ENCODE measurements around the gene NTF3. TPM values are rescaled to one million over a fixed set of nuclear protein-coding genes. Genes with fewer than 3 reads are reported as not detected.
A peak's percentile ranks its signal among the peaks of the same experiment; 100 is the strongest.

NTF3 gene
- total RNA-seq (not detected), total RNA-seq (0 reads per million in 2 donors)

DNA sequence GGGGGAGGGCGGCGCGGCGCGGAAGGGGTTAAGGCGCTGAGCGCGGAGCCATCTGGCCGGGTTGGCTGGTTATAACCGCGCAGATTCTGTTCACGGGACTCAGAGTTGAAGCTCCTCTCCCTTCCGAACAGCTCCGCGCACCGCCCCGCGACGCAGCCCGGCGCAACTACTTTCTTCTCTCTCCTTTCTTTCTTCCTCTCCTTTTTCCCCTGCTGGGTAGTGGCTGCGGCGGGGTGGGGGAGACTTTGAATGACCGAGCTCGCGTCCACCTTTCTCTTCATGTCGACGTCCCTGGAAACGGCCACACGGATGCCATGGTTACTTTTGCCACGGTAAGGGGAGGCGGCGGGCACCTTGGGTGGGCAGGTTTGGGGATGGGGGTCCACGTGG lies at the start of gene NTF3:
Gene NTF3, plus strand, starts transcription at position 98 of the 390 bp plus-strand sequence. Its CDS starts 217 bp downstream, at position 315.
- no peaks in the 10 kb centered on the region for H3K9me3 ChIP-seq (ENCODE audit: control insufficient read depth, low read length, poor library complexity, severe bottlenecking)

DNA sequence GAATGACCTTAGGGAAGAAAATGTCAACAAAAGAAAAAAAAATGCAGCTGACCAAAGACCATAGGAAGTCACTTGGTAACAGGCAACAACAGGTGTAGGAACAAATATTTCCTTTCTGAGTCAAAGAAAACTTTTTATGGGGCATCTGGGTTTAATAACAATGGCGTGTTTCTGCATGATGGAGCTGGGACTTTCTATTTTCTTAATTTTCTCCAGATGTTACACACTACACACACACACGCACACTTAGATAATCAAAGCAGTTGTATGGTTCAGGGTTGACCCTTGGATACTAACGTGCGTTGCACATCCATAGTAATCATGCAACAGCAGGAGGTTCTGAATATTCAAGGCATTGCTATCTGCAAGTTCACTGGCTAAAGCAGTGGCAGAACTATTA lies 47.9 kb upstream of the NTF3 start:
- no peak for ATAC-seq
- Mint-ChIP-seq H3K4me1 (no peaks in the 10 kb centered on the region), H3K27me3 (peaks cover 4% of the 10 kb centered on the region), H3K4me3 (no peak overlapping the region), H3K27ac (no peak overlapping the region), H3K36me3 (ENCODE audit: low read depth) (no peaks in the 10 kb centered on the region)
- DNase-seq: no peak
- no peaks in the 10 kb centered on the region for H3K9me3 ChIP-seq (ENCODE audit: control insufficient read depth, low read length, poor library complexity, severe bottlenecking)

More for the DNA sequence above, at the start of gene NTF3:
- H3K4me1 Mint-ChIP-seq: peaks cover 2% of the 10 kb centered on the region
- peaks cover 42% of the 10 kb centered on the region for H3K27me3 Mint-ChIP-seq
- DNase-seq (no peak), ATAC-seq (no peak)
- H3K4me3 Mint-ChIP-seq: peak within 1 kb of the TSS; percentile 25
- H3K27ac Mint-ChIP-seq: no peak within 1 kb of the TSS
- peaks cover 2% of the 10 kb centered on the region for H3K36me3 Mint-ChIP-seq (ENCODE audit: low read depth)

DNA sequence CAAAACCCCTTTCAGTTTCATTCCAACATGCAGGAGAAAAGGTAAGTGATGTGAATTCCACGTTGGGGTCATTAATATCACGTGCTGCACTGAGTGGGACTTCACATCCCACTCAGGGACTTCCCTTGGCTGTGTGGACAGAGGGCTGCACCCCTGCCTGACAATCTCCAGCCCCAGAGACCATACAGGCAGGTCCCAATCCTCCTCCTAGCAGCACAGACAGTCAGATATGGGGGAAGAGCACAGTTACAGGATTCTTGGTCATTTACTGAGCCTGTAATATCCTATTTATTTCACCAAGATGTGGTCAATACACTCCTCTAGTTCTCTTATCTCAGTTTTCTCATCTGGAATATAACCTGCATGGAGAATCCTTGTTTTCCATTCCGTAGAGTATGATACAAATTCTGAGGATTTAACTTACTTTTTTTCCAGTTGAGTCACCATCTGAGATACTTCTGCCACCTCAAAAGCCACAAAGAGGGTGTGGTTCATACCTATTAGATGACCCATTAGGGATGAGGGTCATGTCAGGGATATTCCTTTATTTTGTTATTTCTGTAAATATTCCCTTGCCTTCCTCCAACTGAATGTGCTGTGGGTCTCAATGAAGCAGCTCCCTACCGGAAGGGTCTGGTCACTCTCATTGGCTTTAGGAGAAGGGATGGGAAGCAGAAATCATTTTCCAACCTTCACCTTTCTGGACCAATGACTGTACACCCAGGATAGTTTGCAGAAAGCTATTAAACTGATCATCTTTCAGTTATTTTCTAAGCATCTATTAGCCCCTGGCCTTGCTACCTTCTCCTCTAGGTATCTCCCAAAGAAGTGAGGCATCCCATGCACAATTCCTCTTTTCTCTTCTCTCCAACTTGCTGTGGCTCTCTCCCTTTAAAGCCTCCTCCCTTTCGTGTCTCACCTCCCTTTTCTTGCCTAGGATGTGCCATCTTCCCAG lies 43.0 kb upstream of the NTF3 start:
- DNase-seq: no peak
- H3K27me3 Mint-ChIP-seq: peaks cover 6% of the 10 kb centered on the region
- no peaks in the 10 kb centered on the region for H3K9me3 ChIP-seq (ENCODE audit: control insufficient read depth, low read length, poor library complexity, severe bottlenecking)
- H3K36me3 Mint-ChIP-seq (ENCODE audit: low read depth): peaks cover 4% of the 10 kb centered on the region
- no peak overlapping the region for H3K27ac Mint-ChIP-seq
- no peaks in the 10 kb centered on the region for H3K4me1 Mint-ChIP-seq
- ATAC-seq: no peak
- no peak overlapping the region for H3K4me3 Mint-ChIP-seq

DNA sequence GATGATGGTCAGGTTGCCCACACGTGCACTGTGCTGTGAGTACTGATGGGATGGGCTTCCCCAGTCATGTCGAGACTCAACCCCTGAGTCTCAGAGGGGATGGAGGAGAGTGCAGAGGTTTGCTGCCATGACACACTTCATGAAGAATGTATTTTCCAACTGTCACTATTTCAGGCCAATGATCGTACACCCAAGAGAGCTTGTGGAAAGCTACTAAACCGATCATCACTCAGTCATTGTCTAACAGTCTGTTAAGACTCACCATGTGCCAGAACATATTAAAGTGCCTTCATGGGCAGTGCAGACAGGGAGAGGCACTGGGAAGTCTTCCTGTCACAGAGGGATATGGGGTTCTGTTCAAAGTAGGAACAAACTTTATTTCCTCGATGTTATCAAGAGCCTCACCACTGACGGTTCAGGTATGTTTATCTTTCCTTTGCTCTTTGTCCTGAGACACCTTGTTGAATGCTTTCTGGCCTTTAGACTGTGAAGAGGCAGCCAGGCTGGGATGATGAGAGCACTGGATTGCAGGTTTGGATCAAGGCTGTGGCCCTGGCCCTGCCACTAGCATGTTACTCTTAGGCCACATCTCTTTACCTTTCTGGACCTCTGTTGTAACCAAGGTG lies 41.6 kb upstream of the NTF3 start:
- Mint-ChIP-seq H3K36me3 (ENCODE audit: low read depth) (peaks cover 4% of the 10 kb centered on the region), H3K27ac (no peak overlapping the region), H3K27me3 (peaks cover 6% of the 10 kb centered on the region), H3K4me3 (no peak overlapping the region), H3K4me1 (no peaks in the 10 kb centered on the region)
- DNase-seq: no peak
- ATAC-seq: no peak
- no peaks in the 10 kb centered on the region for H3K9me3 ChIP-seq (ENCODE audit: control insufficient read depth, low read length, poor library complexity, severe bottlenecking)

DNA sequence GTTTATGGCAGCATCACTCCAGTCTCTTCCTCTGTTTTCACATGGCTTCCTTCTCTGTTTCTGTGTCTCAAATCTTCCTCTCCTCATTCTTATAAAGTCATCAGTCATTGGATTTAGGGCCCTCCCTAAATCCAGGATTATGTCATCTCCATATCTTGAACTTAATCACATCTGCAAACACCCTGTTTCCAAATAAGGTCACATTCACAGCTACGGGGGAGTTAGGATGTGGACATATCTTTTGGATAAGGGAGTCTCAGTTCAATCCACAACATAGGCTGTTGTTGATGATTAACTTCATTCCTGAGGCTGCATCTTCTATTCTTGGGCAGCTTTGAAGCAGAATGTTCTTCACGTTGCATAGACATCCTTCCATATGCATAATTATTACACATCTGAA lies 40.3 kb upstream of the NTF3 start:
- no peak for ATAC-seq
- no peaks in the 10 kb centered on the region for H3K9me3 ChIP-seq (ENCODE audit: control insufficient read depth, low read length, poor library complexity, severe bottlenecking)
- no peak for DNase-seq
- Mint-ChIP-seq H3K27ac (no peak overlapping the region), H3K36me3 (ENCODE audit: low read depth) (peaks cover 4% of the 10 kb centered on the region), H3K4me1 (no peaks in the 10 kb centered on the region), H3K4me3 (no peak overlapping the region), H3K27me3 (peaks cover 6% of the 10 kb centered on the region)

DNA sequence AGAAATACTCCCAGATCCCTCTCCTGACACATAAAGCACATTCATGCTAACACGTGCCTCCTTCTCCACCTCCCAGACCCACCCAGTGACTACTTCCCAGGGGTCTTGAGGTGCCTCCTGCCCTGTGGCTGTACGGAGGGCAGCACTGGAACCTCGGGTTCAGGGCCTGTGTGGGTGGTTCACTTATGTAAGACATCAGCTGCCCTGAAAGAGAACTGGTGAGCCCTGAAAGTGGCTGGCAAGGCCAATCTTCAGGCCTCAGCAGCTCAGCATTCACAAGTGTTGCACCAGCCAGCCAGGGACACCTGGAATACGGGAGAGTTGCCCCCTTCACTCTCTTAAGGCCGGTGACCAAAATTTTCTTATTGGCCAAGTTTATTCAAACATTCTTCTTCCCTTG lies 38.9 kb upstream of the NTF3 start:
- H3K36me3 Mint-ChIP-seq (ENCODE audit: low read depth): peaks cover 4% of the 10 kb centered on the region
- no peaks in the 10 kb centered on the region for H3K9me3 ChIP-seq (ENCODE audit: control insufficient read depth, low read length, poor library complexity, severe bottlenecking)
- no peak overlapping the region for H3K4me3 Mint-ChIP-seq
- H3K4me1 Mint-ChIP-seq: no peaks in the 10 kb centered on the region
- H3K27me3 Mint-ChIP-seq: peaks cover 6% of the 10 kb centered on the region
- no peak for DNase-seq
- no peak for ATAC-seq
- no peak overlapping the region for H3K27ac Mint-ChIP-seq

DNA sequence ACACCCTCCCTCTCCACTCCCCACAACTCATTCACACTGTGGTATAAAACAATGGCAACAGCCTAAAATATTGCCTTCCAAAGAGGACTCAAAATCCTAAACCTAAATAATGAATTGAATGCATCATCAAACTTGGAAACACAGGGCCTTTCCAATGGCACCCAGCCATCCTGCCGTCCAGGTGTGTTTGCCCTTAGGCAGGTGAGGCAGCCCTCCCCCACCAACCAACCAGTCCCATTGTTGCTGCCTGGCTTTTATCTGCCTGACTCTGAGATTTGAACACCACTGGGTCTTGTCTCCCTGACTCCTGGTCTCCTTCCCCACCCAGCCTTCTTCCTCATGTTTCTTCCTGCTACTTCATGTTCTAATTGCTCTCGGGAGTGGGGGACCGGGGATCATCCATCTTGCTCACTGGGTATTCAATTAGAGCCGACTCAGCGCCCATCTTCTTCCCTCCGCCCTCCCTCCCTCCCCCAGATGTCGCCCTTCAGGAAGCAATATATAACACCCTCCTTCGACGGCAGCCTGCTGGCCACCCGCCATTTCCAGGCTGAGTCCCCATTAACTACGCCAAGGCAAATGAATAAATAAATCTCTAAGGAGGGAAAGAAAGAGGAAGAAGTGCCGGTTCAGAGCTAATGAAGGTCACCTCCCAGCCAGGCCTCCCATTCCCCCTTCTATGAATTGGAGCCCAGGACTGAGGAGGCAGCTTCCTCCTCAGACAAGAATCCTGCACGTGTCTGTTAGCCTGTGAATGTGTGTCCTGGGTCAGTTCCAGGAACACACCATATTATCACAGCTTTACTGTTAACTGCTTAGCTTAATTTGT lies 36.3 kb upstream of the NTF3 start:
- Mint-ChIP-seq H3K4me3 (no peak overlapping the region), H3K36me3 (ENCODE audit: low read depth) (peaks cover 4% of the 10 kb centered on the region), H3K27ac (no peak overlapping the region), H3K27me3 (peaks cover 6% of the 10 kb centered on the region), H3K4me1 (no peaks in the 10 kb centered on the region)
- H3K9me3 ChIP-seq (ENCODE audit: control insufficient read depth, low read length, poor library complexity, severe bottlenecking): no peaks in the 10 kb centered on the region
- DNase-seq: no peak
- no peak for ATAC-seq

DNA sequence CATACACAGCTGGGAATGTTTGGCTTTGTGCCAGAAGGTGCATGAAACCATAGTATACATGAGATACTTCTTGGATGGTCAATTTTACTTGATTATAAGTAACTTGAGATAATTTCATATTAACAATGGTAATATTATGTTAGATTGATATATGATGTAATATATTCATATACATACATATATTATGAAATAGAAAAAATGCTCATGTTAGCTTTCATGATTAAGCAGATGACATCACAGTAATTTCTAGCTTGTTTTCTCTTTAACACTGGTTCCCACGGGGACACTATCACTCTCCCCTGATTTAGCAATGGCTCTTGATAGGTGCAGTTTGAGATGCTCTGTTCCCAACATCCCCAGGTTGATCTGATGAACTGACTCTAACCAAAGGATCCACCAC lies 35.4 kb upstream of the NTF3 start:
- Mint-ChIP-seq H3K27me3 (peaks cover 6% of the 10 kb centered on the region), H3K27ac (no peak overlapping the region), H3K4me3 (no peak overlapping the region), H3K36me3 (ENCODE audit: low read depth) (peaks cover 4% of the 10 kb centered on the region), H3K4me1 (no peaks in the 10 kb centered on the region)
- ATAC-seq (no peak), DNase-seq (no peak)
- H3K9me3 ChIP-seq (ENCODE audit: control insufficient read depth, low read length, poor library complexity, severe bottlenecking): no peaks in the 10 kb centered on the region

DNA sequence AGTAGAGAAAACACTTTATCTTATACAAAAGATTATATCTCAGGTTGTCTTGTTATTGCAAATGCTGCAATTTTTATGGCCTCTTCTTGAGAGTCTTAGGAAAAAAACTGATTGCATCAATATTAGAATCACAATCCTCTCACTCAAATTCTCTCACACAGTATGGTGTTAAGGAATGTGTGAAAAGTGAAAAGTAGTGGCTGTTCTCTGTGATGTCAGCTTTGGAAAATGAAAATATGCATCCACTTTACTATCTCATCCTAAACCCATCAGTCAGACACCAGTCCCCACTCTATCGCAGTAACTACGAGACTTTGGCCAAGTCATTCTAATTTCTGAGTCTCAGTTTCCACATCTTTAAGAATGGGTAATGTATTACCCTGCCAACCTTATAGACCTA lies 32.6 kb upstream of the NTF3 start:
- DNase-seq: no peak
- H3K27me3 Mint-ChIP-seq: peaks cover 11% of the 10 kb centered on the region
- no peaks in the 10 kb centered on the region for H3K4me1 Mint-ChIP-seq
- no peak overlapping the region for H3K27ac Mint-ChIP-seq
- H3K4me3 Mint-ChIP-seq: no peak overlapping the region
- H3K36me3 Mint-ChIP-seq (ENCODE audit: low read depth): no peaks in the 10 kb centered on the region
- ATAC-seq: no peak
- H3K9me3 ChIP-seq (ENCODE audit: control insufficient read depth, low read length, poor library complexity, severe bottlenecking): no peaks in the 10 kb centered on the region

DNA sequence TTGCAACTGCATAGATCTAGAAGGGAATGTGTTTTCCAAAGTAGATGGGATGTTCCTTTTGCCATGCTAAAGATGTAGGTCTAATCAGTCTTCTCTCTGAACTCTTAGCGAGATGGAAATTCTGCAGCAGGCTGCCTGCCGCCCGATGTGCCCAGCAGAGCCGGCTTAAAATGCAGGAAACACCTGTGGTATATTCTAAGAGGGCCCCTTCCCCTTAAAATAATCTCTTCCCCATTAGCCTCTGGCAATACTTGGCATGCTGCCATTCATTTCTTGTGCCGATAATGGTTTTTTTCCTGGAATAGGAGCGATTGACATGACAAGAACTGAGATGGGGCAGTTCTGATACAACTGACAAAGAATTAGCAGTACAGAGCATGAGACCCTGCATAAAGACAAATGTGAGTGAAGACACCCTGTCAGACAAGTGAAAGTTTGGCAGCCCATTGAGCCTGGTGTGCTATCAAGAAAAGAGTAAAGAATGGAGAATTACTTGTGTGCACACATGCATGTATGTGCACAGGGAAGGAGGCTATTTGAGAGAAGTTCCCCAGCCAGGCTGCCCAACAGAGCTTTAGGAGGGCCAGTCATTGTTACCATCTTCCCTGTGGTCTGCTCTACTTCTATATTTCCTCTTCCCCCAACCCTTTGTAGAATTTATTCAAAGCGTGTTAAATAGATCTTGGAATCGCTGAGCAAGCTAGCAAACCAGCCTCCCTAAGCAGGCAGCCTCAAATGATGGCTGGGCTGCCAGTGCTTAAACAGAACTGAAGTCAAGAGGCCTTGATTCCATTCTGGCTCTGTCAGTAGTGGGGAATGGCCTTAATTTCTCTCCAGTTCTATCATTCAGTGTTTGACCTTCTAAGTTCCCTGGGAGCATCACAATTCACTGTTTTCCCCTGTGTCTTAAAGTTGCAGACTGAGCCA lies 29.6 kb upstream of the NTF3 start:
- Mint-ChIP-seq H3K27ac (no peak overlapping the region), H3K36me3 (ENCODE audit: low read depth) (no peaks in the 10 kb centered on the region), H3K27me3 (peaks cover 14% of the 10 kb centered on the region), H3K4me3 (no peak overlapping the region), H3K4me1 (no peaks in the 10 kb centered on the region)
- ATAC-seq (no peak), DNase-seq (no peak)
- H3K9me3 ChIP-seq (ENCODE audit: control insufficient read depth, low read length, poor library complexity, severe bottlenecking): no peaks in the 10 kb centered on the region

DNA sequence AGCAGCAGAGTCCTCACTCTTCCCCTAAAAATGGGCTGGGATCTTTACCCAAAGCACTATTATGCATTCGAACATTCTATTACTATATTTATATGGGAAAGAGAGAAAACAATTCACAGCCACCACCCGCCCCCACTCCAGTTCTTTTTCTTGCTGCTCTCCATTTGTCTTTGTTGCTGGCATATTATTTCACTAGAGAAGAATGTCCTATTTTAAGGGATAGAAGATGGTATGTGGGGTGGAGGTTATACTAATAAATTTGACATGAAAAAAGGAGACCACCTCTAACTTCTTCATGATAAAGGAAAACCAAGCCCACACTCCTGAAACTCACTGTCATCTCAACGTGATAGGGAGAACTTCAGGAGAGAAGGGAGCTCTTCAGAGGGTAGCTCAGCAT lies 28.5 kb upstream of the NTF3 start:
- no peaks in the 10 kb centered on the region for H3K36me3 Mint-ChIP-seq (ENCODE audit: low read depth)
- ATAC-seq (no peak), DNase-seq (no peak)
- no peaks in the 10 kb centered on the region for H3K9me3 ChIP-seq (ENCODE audit: control insufficient read depth, low read length, poor library complexity, severe bottlenecking)
- H3K27me3 Mint-ChIP-seq: peaks cover 20% of the 10 kb centered on the region
- no peak overlapping the region for H3K27ac Mint-ChIP-seq
- H3K4me1 Mint-ChIP-seq: no peaks in the 10 kb centered on the region
- no peak overlapping the region for H3K4me3 Mint-ChIP-seq

DNA sequence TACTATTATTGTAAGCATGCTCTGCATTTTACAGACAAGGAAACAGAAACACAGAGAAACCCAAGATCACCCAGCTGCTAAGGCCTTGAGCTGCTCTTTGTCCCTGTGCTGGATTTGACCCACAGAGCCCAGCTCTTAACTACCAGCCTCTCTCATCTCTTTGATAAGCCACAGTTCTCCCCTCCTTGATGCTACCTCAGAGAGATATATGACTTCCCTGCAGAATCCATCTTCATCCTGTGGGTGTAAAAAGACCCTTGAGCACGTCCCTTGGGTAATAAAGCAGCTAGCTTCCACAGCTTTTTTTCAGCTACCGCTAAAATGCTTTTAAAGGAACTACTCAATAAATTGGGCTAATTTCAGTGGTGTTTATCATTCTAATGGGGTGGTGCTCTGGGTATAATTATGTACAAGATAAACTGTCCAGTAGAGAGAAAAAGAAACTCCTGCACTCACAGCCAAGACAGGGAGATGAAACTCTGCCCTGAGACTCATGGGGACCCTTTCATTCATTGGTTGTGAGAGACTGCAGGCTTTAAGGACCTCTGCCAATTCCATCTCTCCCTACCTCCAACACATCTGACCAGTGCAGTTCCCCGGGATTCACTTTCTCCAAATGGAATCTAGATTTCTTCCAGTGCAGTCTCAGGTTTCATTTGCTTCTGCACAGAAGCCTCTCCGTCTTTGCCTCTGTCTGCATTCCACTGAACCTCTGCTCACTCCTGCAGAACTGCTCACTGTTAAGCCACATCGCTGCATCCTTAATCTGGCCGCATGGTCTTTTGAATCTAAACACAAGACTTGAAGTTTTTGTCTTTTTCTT lies 24.7 kb upstream of the NTF3 start:
- no peak for ATAC-seq
- Mint-ChIP-seq H3K27me3 (peaks cover 21% of the 10 kb centered on the region), H3K27ac (no peak overlapping the region), H3K4me1 (no peaks in the 10 kb centered on the region), H3K36me3 (ENCODE audit: low read depth) (no peaks in the 10 kb centered on the region), H3K4me3 (no peak overlapping the region)
- no peak for DNase-seq
- no peaks in the 10 kb centered on the region for H3K9me3 ChIP-seq (ENCODE audit: control insufficient read depth, low read length, poor library complexity, severe bottlenecking)

All from T-helper 17 cell (primary cell).